Keratinocyte (primary cell): ENCODE data around the gene ALOX15B. TPM values are rescaled to one million over a fixed set of nuclear protein-coding genes. Genes with fewer than 3 reads are reported as not detected.

Experiments
- DNase-seq: peaks from one replicate; pipeline ENCODE4 v3.0.0-alpha.2; 2011; ENCODE audit warnings: low read depth, missing footprints, low spot score
- FAIRE-seq: peaks from 2 replicates; lab custom pipeline; 2011; peaks lifted over from hg19 to GRCh38; lab: Jason Lieb, UNC
- H2AFZ ChIP-seq: 2 replicates; pipeline ENCODE4 v1.6.0; 2012; ENCODE audit warnings: low read length, control low read depth, inconsistent platforms; ENCODE audit not compliant: control insufficient read depth
- H3K27ac ChIP-seq: 2 replicates; pipeline ENCODE4 v1.5.1; 2011; ENCODE audit warnings: low read length; ENCODE audit not compliant: control insufficient read depth, insufficient read depth
- H3K27me3 ChIP-seq: 3 replicates; pipeline ENCODE4 v1.6.0; 2011; ENCODE audit warnings: low read length; ENCODE audit not compliant: control insufficient read depth, insufficient read depth; ENCODE audit errors: extremely low read depth
- H3K36me3 ChIP-seq, 2 experiments: 2 replicates in 1 of 2; 3 replicates in 1 of 2; pipeline ENCODE4 v1.5.1; 2011; ENCODE audit warnings: low read length in 2 of 2, mild to moderate bottlenecking in 1 of 2; ENCODE audit not compliant: control insufficient read depth in 2 of 2, insufficient read depth in 2 of 2; ENCODE audit errors: extremely low read depth in 1 of 2
- H3K4me1 ChIP-seq: 3 replicates; pipeline ENCODE4 v1.5.1; 2011; ENCODE audit warnings: low read length; ENCODE audit not compliant: control insufficient read depth, insufficient read depth; ENCODE audit errors: extremely low read depth
- H3K4me2 ChIP-seq: 3 replicates; pipeline ENCODE4 v1.6.0; 2011; ENCODE audit warnings: low read depth, low read length; ENCODE audit not compliant: control insufficient read depth, insufficient read depth; ENCODE audit errors: extremely low read depth
- H3K4me3 ChIP-seq, 3 experiments: fragments of 200-600 bp in 1 of 3; sonication (generic) in 1 of 3; 2 replicates in 2 of 3; 3 replicates in 1 of 3; pipeline ENCODE4 v1.5.1; 2011 to 2016; ENCODE audit warnings: low read length in 3 of 3, mild to moderate bottlenecking in 3 of 3, control low read depth in 2 of 3, inconsistent platforms in 1 of 3, low read depth in 1 of 3, mixed read lengths in 1 of 3, mixed run types in 1 of 3, moderate library complexity in 1 of 3; ENCODE audit not compliant: control insufficient read depth in 2 of 3, insufficient read depth in 2 of 3; ENCODE audit errors: extremely low read depth in 1 of 3
- H3K79me2 ChIP-seq: 2 replicates; pipeline ENCODE4 v1.6.0; 2012; ENCODE audit warnings: low read length; ENCODE audit not compliant: control insufficient read depth, insufficient read depth
- H3K9ac ChIP-seq: 3 replicates; pipeline ENCODE4 v1.6.0; 2011; ENCODE audit warnings: low read length; ENCODE audit not compliant: control insufficient read depth, insufficient read depth; ENCODE audit errors: extremely low read depth
- H3K9me1 ChIP-seq: 3 replicates; pipeline ENCODE4 v1.6.0; 2011; ENCODE audit warnings: low read length; ENCODE audit not compliant: control insufficient read depth, insufficient read depth; ENCODE audit errors: extremely low read depth
- H3K9me3 ChIP-seq: 2 replicates; pipeline ENCODE4 v1.5.1; 2012; ENCODE audit warnings: low read depth, low read length; ENCODE audit not compliant: control insufficient read depth
- H4K20me1 ChIP-seq: 3 replicates; pipeline ENCODE4 v1.6.0; 2011; ENCODE audit warnings: low read length; ENCODE audit not compliant: control insufficient read depth, insufficient read depth; ENCODE audit errors: extremely low read depth
- CTCF ChIP-seq, 3 experiments: IDR thresholded peaks in 1 of 3; conservative IDR thresholded peaks in 1 of 3; optimal IDR thresholded peaks in 1 of 3; 2 replicates in 2 of 3; 3 replicates in 1 of 3; pipeline versions ENCODE3 to v1.5.1; 2011; ENCODE audit warnings: low read length in 3 of 3, mild to moderate bottlenecking in 3 of 3, moderate library complexity in 2 of 3, control low read depth in 1 of 3, inconsistent platforms in 1 of 3; ENCODE audit not compliant: insufficient read depth in 2 of 3; ENCODE audit errors: extremely low read depth in 1 of 3
- EZH2 ChIP-seq: IDR thresholded peaks from one replicate; pipeline ENCODE4 v1.6.1; 2012; ENCODE audit warnings: inconsistent platforms, mild to moderate bottlenecking, low read length, moderate library complexity
- dilution Hi-C: fragments of 300-500 bp; cut with MboI; formaldehyde crosslinking; loops from one replicate; pipeline ENCODE4 v1.7.0; 2020; ENCODE audit warnings: low sequenced_read_pairs; ENCODE audit not compliant: extremely low pct_ligation_motif_present
- polyA plus RNA-seq, 5 experiments: library from polyadenylated mRNA; depleted of rRNA in 3 of 5; stranded (reverse) in 3 of 5; stranded (forward) in 1 of 5; unstranded in 1 of 5; fragments of >200 nt; gene quantifications; 1 replicate in 1 of 5; 2 replicates in 3 of 5; 3 replicates in 1 of 5; pipeline versions ENCODE4 v1.2.1 to v1.2.3, GENCODE V29; 2011 to 2012; ENCODE audit warnings: missing spikeins in 2 of 5, low read depth in 1 of 5, low replicate concordance in 1 of 5

Gene ALOX15B
- polyA plus RNA-seq, 1 donor (not counting 4 experiments of a cell fraction or from before 2014, with no cell fraction given): 29.7 TPM

GRCh38 chr17:8007836-8008235 is 31.0 kb upstream of the ALOX15B start:
- DNase-seq: no peak
- no peak overlapping the region for H3K4me2 ChIP-seq
- H3K4me1 ChIP-seq: no peaks in the 10 kb centered on the region
- dilution Hi-C loops: no loop called here
- no peak for FAIRE-seq
- peaks cover 28% of the 10 kb centered on the region for H3K27me3 ChIP-seq
- TF ChIP-seq CTCF (optimal IDR thresholded peaks at IDR 0.05 in 1 of 3, IDR thresholded peaks at IDR 0.05 in 1 of 3, conservative IDR thresholded peaks at IDR 0.05 in 1 of 3; ENCODE audit: extremely low read depth in 1 of 3, insufficient read depth in 2 of 3, low read length in 3 of 3) (no peak), EZH2 (no peak)
- H3K9me3 ChIP-seq: no peaks in the 10 kb centered on the region
- H3K27ac ChIP-seq: no peak overlapping the region
- H4K20me1 ChIP-seq: no peaks in the 10 kb centered on the region
- no peak overlapping the region for H2AFZ ChIP-seq
- H3K36me3 ChIP-seq: no peaks in the 10 kb centered on the region
- H3K9ac ChIP-seq: no peak overlapping the region
- no peaks in the 10 kb centered on the region for H3K79me2 ChIP-seq
- H3K9me1 ChIP-seq: no peaks in the 10 kb centered on the region
- H3K4me3 ChIP-seq: no peak overlapping the region

- dilution Hi-C loops: no loop called here
- H3K36me3 ChIP-seq: no peaks in the 10 kb centered on the region
- H3K4me1 ChIP-seq: peaks cover 10% of the 10 kb centered on the region
- H3K4me3 ChIP-seq: no peak overlapping the region
- no peaks in the 10 kb centered on the region for H4K20me1 ChIP-seq
- DNase-seq (no peak), FAIRE-seq (no peak)
- no peaks in the 10 kb centered on the region for H3K9me1 ChIP-seq
- no peaks in the 10 kb centered on the region for H3K27me3 ChIP-seq
- no peaks in the 10 kb centered on the region for H3K79me2 ChIP-seq
- no peak overlapping the region for H3K27ac ChIP-seq
- no peaks in the 10 kb centered on the region for H3K9me3 ChIP-seq
- TF ChIP-seq CTCF (optimal IDR thresholded peaks at IDR 0.05 in 1 of 3, IDR thresholded peaks at IDR 0.05 in 1 of 3, conservative IDR thresholded peaks at IDR 0.05 in 1 of 3; ENCODE audit: extremely low read depth in 1 of 3, insufficient read depth in 2 of 3, low read length in 3 of 3): no peak
- H2AFZ ChIP-seq: no peak overlapping the region
- no peak overlapping the region for H3K4me2 ChIP-seq
- no peak overlapping the region for H3K9ac ChIP-seq
These were observed 26.7 kb upstream of the ALOX15B start for GRCh38 chr17:8012045-8012580.
